ENCODE data around the gene TIAM2. TPM values are rescaled to one million over a fixed set of nuclear protein-coding genes. Genes with fewer than 3 reads are reported as not detected.
A peak's percentile ranks its signal among the peaks of the same experiment; 100 is the strongest.

The TIAM2 gene
- total RNA-seq, 2 experiments from 2014 or later: 5.4 to 6.2 TPM

DNA sequence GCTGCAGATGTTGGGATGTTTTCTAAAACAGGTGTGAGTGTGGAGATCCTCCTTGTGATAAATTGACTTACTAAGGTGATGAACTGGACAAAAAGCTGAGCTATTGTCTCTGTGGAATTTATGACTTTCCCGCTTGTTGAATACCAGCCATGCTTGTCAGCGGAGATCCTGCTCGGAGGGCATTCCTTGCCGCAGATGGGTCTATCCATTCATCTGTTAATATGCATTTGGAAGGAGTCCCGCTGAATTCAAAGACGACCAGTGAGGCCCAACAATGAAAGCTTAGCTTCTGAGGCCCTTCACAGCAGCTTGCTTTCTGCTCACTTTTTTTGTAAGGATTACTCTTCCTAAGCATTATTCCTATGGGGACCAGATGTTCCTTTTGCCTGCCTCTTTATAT, 124.9 kb downstream of the TIAM2 start:
- ChIA-PET CTCF (ENCODE audit: unreplicated experiment) (no interaction called here), POLR2A (interaction anchor here (1.0 kb wide), 1 partner anchor 11 kb away, joined by 3 read pairs; no protein-coding TSS in a partner anchor)
- no peak overlapping the region for H3K4me3 ChIP-seq (ENCODE audit: low read depth, low read length, poor library complexity, severe bottlenecking)

DNA sequence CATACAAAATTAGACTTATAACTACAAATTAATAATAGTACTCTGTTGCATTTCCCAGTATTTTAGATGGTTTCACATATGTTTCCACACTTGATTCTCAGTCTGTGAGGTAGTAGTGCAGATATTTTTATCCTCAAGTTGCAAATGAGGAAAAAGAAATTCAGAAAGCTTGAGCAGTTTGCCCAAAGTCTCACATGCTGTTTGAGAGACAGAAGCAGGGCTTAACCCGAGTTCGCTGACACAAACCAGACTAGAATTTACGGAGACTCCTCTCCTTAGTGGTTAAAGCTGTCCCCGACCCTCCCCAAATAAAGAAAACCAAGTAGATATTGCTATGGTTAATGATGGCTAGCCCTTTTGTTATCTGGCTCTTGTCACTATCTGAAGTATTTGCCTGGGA, 126.2 kb downstream of the TIAM2 start:
- ChIA-PET CTCF (ENCODE audit: unreplicated experiment) (no interaction called here), POLR2A (interaction anchor here (0.6 to 1.3 kb wide), 2 partner anchors 15 to 455 kb away, joined by 3 to 5 read pairs; no protein-coding TSS in a partner anchor)
- DNase-seq (ENCODE audit: low spot score): no peak
- no peak for TF ChIP-seq CTCF (conservative IDR thresholded peaks at IDR 0.05; ENCODE audit: low read length)
- H3K36me3 ChIP-seq (ENCODE audit: insufficient read depth, low read length): no peaks in the 10 kb centered on the region
- H3K4me1 ChIP-seq (ENCODE audit: insufficient read depth, low read length, poor library complexity, severe bottlenecking): no peaks in the 10 kb centered on the region
- H3K79me2 ChIP-seq (ENCODE audit: insufficient read depth, low read depth, low read length): no peaks in the 10 kb centered on the region
- no peak overlapping the region for H3K4me3 ChIP-seq (ENCODE audit: low read depth, low read length, poor library complexity, severe bottlenecking)
- H3K9me2 ChIP-seq (ENCODE audit: insufficient read depth, low read length): no peaks in the 10 kb centered on the region
- no peak overlapping the region for H3K4me2 ChIP-seq (ENCODE audit: low read length)
- no peak overlapping the region; the same call in 1 of the 2 replicates for H2AFZ ChIP-seq (ENCODE audit: low read length)
- BruUV-seq (replicated peaks): no TSS peak
- intact Hi-C loops (cut with micrococcal nuclease; ENCODE audit: unreplicated experiment): no loop called here
- no peak overlapping the region for H3K27ac ChIP-seq (ENCODE audit: low read depth, low read length, poor library complexity, severe bottlenecking)
- H4K20me1 ChIP-seq (ENCODE audit: insufficient read depth, low read length): no peaks in the 10 kb centered on the region
- H3K9me3 ChIP-seq (ENCODE audit: low read length): no peaks in the 10 kb centered on the region

More for the DNA sequence above, 124.9 kb downstream of the TIAM2 start:
- H3K4me1 ChIP-seq (ENCODE audit: insufficient read depth, low read length, poor library complexity, severe bottlenecking): no peaks in the 10 kb centered on the region
- no peaks in the 10 kb centered on the region for H3K79me2 ChIP-seq (ENCODE audit: insufficient read depth, low read depth, low read length)
- no peak for TF ChIP-seq EZH2phosphoT487 (IDR thresholded peaks at IDR 0.05; ENCODE audit: borderline replicate concordance, low read depth, low read length)
- no peak for TF ChIP-seq CTCF (conservative IDR thresholded peaks at IDR 0.05; ENCODE audit: low read length)
- DNase-seq (ENCODE audit: low spot score): no peak
- no peaks in the 10 kb centered on the region for H3K36me3 ChIP-seq (ENCODE audit: insufficient read depth, low read length)
- BruUV-seq (replicated peaks): no TSS peak
- intact Hi-C loops (cut with micrococcal nuclease; ENCODE audit: unreplicated experiment): no loop called here
- H3K9me3 ChIP-seq (ENCODE audit: low read length): no peaks in the 10 kb centered on the region
- H3K4me2 ChIP-seq (ENCODE audit: low read length): no peak overlapping the region
- H3K27ac ChIP-seq (ENCODE audit: low read depth, low read length, poor library complexity, severe bottlenecking): no peak overlapping the region
- H4K20me1 ChIP-seq (ENCODE audit: insufficient read depth, low read length): no peaks in the 10 kb centered on the region
- H3K9me2 ChIP-seq (ENCODE audit: insufficient read depth, low read length): no peaks in the 10 kb centered on the region
- no peak overlapping the region for H2AFZ ChIP-seq (ENCODE audit: low read length)

- Histone ChIP-seq H3K9me2 (ENCODE audit: insufficient read depth, low read length) (no peaks in the 10 kb centered on the region), H3K27ac (ENCODE audit: low read depth, low read length, poor library complexity, severe bottlenecking) (no peak overlapping the region), H3K36me3 (ENCODE audit: insufficient read depth, low read length) (no peaks in the 10 kb centered on the region), H3K9me3 (ENCODE audit: low read length) (no peaks in the 10 kb centered on the region), H3K4me2 (ENCODE audit: low read length) (no peak overlapping the region), H3K4me1 (ENCODE audit: insufficient read depth, low read length, poor library complexity, severe bottlenecking) (no peaks in the 10 kb centered on the region), H2AFZ (ENCODE audit: low read length) (peak overlapping the region; percentile 30; the same call in 1 of the 2 replicates), H4K20me1 (ENCODE audit: insufficient read depth, low read length) (no peaks in the 10 kb centered on the region), H3K79me2 (ENCODE audit: insufficient read depth, low read depth, low read length) (no peaks in the 10 kb centered on the region), H3K4me3 (ENCODE audit: low read depth, low read length, poor library complexity, severe bottlenecking) (no peak overlapping the region)
- ChIA-PET CTCF (ENCODE audit: unreplicated experiment) (no interaction called here), POLR2A (interaction anchor here (0.6 to 1.3 kb wide), 2 partner anchors 15 to 456 kb away, joined by 3 to 5 read pairs; no protein-coding TSS in a partner anchor)
- DNase-seq (ENCODE audit: low spot score): no peak
- BruUV-seq (replicated peaks): no TSS peak
- intact Hi-C loops (cut with micrococcal nuclease; ENCODE audit: unreplicated experiment): no loop called here
- TF ChIP-seq CTCF (conservative IDR thresholded peaks at IDR 0.05; ENCODE audit: low read length) (no peak), EZH2phosphoT487 (IDR thresholded peaks at IDR 0.05; ENCODE audit: borderline replicate concordance, low read depth, low read length) (no peak)
Observed at GRCh38 chr6:155121699-155122098, 126.6 kb downstream of the TIAM2 start.
